GM15510 (cell line): Measurements from ENCODE around the gene EIF4H.

Experiments
- POLR2A ChIP-seq: IDR thresholded peaks from 3 replicates; pipeline ENCODE4 v1.6.1; 2011; ENCODE audit warnings: borderline replicate concordance; ENCODE audit not compliant: insufficient read length; ENCODE audit errors: extremely low read depth

The EIF4H gene

DNA sequence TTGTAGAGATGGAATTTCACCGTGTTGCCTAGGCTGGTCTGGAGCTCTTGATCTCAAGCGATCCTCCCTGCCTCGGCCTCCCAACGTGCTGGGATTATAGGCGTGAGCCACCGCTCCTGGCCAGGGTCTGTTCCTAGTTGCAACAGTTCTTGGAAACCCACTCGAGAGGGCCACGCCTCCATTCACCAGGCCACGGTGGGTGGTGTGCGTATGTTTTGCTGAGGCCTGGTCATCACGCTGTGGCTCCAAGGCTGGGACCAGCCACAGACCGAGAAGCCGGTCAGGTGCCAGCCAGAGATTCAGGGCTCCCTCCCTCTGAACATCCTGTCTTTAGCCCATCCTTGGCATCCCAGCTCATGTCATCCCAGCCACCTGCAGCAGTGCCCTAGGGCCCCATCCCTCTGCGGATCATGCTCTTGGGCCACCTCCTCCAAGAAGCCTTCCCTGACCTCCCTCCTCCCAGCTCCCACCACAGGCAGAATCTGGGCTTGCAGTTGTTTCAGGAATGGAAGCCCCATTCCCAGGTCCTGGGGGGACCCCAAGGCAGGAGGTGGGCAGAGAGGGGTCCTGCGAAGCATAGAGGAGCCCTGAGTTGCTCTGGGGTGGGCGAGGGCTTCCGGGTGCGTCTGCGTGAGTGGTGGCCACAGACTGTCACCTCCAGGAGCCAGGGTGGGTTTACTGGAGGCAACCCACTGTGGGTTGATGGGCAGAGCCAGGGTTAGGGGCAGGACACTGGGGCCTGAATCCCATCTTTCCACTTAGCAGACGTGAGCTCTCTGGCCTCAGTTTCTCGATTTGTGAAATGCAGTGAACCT is 40.9 kb downstream of the EIF4H start:
- peak; percentile 20 for TF ChIP-seq POLR2A

DNA sequence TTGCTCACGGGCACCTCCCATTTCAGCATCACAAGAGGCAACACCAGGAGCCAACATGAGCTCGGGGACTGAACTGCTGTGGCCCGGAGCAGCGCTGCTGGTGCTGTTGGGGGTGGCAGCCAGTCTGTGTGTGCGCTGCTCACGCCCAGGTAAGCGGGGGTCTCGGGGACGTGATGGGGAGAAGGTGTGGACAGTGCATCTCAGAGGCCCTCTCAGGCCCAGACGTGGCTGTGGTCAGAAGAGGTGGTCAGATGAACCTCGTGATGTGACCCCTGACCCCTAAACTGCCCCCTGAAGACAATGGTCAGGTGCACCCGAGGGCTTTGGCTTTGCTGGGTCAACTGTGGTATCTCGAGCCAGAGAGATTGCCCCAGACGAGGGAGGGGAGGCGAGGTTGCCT is 41.8 kb downstream of the EIF4H start:
- TF ChIP-seq POLR2A, result peak; percentile 16

DNA sequence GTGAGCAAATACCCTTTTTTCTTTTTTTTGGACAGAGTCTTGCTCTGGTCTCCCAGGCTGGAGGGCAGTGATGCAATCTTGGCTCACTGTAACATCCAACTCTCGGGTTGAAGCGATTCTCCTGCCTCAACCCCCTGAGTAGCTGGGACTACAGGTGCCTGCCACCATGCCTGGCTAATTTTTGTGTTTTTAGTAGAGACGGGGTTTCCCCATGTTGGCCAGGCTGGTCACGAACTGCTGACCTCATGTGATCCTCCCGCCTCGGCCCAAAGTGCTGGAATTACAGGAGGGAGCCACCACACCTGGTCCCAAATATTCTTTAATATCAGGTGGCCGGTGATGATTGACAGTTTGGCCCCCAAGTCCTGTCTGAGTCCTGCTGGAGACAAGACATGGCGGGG is 42.2 kb downstream of the EIF4H start:
- TF ChIP-seq POLR2A, result no peak

DNA sequence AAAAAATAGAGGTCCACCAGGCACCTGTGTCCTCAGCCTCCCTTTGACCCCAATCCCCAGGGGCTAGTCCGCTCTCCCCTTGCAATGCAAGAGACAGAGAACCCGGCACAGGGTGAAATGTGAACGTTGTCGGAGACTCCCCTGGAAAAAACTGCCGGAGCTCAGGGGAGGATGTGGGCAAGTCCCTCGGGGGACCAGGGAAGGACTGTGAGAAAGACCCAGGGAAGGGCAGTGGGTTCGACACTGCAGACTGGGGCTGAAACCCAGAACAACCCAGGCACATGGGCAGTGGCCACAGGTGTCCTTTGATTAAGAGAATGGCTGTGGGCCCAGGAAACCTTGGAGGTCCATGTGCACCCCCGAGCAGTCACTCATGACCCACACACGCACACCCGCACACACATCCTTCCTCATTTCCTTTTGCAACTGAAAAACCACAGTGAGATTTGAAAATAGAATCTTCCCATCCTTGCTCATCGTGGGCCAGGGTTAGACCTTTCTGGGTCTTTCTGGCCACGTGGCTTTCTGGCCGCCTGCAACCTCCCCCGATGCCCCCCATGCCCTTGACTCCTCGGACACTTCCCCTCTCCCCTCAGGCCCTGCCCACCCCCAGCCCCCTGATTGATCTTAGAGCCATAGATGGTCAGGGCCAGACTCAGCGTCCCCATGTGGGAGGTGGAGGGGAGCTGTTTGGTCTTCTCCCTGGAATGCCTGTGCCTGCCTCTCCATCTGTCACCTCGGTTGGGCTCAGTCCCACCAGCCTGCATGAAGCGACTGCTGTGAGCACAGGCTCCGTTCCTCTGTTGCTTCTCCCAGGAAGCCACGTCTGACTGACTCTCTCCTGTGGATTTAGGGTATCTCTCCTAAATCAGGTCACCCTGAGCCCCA is 43.5 kb downstream of the EIF4H start:
- peak; percentile 27 for TF ChIP-seq POLR2A

DNA sequence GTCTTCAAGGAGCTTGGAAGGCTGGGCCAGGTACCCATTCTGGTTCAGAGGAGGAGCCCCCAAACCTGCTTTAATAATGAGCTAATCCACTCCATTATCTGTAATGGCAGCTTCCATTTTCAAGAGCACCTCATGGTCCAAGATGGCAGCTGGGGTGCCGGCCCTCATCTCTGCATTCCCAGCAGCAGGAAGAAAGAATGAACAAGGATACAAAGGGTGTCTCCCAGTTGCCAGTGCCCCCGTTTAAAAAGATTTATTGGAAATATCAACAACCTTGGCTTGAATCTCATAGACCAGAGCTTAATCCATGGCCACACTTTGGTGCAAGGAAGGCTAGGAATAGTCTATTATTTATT is 44.2 kb downstream of the EIF4H start:
- TF ChIP-seq POLR2A, result no peak

DNA sequence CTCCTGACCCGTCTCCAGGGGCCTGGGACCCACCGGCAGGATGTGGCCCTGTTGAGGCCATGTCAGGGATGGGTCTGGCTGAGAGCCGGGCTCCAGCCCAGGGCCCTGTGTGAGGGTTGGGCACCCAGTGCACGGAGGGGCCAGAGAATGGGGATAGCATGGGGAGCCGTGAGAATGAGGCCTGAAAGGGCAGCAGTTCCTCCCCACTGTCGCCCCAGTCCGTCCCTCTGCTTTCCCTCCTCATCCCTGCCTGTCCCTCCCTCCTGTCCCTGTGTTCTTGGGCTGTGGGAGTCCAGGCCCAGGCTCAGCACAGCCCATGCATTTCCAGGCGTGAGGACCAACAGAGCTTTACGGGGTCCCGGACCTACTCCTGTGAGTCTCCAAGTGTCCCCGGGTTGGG is 45.3 kb downstream of the EIF4H start:
- TF ChIP-seq POLR2A, result no peak

DNA sequence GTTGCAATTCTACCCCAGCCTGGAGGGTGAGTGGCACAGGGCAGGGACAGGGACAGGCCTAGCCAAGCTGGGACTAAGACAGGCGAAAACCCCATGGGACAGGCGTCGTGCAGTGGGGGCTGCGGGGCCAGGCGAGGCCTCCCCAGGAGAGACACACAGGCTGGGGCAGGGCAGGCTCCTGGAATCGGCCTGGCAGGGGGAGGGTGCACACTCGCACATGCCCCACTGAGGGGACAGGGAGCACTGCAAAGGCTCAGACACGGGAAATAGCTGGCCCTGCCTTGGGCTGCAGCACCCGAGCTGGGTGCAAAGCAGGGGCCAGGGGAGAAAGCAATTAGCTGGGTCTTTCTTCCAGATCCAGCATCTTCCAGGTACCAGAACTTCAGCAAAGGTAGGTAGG is 46.1 kb downstream of the EIF4H start:
- TF ChIP-seq POLR2A, result no peak

DNA sequence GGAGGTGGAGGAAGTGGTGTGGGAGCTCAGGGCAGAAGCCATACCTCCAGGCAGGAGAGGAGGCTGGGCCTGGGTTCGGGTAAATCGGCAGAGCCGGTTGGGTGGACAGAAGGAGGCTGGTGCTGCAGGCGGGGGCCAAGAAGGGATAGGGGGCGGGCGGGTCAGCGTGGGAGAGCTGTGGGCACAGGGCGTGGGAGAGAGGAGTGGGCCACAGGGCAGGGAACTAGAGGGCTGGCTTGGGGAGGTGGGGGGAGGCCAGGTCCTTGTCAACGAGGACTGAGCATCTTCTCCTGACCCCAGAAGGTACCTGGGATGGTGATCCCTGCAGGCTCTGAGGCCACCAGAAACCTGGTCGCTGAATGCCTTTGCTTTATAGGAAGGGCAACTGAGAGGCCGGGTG is 47.6 kb downstream of the EIF4H start:
- TF ChIP-seq POLR2A, result no peak

DNA sequence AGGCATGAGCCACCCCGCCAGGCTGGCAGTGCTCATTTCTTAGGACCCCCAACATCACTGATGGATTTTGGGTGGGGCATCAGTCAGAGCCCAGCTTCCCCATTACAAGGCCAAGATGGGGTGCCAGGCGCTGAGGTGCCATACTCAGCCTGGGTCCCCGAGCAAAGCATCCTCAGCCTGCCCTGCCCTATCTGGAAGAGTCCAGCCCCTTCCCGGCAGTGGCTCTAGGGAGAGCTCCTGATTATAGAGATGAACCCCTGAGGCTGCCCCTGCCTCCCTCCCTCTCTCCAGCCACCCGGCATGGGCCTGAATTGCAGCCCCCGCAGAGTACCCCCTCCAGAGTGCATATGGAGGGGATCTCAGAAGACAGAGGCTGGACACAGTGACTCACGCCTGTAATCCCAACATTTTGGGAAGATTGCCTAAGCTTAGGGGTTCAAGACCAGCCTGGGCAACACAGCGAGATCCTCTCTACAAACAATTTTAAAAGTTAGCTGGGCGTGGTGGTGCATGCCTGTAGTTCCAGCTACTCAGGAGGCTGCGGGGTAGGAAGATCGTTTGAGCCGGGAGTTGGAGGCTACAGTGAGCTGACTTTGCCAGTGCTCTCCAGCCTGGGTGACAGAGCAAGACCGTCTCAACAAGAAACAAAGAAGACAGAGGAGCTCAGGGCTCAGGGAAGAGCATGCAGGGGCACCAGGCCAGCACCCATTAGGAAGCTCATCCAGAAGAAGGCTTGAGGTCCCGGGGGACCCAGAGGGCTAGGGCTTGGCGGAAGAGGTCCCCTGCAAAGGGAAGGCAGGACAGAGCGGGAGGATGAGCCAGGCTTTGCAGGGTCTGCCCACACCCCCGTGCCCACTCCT is 48.9 kb downstream of the EIF4H start:
- TF ChIP-seq POLR2A, result no peak

DNA sequence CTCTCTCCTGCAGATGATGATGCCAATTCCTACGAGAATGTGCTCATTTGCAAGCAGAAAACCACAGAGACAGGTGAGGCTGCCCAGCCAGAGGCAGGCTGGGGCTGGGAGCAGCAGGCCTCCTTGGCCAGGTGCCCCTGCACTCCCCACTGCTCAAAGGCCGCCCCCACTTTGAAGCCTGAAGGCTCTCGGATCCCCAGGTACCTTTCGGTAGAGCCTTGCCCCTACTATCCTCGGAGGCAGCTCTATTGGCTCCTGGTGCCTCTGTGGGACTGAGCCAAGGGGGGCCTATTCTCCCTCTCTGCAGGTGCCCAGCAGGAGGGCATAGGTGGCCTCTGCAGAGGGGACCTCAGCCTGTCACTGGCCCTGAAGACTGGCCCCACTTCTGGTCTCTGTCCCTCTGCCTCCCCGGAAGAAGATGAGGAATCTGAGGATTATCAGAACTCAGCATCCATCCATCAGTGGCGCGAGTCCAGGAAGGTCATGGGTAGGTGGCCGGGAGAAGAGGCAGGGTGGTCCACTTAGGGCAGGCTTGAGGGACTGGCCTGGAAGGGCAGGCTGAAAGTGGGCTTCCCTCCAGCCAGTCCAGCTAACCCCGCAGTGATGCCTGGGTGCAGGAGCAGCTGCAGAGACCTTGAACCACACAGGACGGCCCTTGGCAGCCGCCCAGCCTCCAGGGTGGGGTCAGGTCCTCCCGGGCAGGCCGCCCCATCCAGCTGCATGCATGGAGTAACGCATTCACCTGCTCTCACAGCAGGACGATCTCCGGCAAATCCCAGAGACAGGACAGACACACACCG is 49.8 kb downstream of the EIF4H start:
- TF ChIP-seq POLR2A, result no peak

DNA sequence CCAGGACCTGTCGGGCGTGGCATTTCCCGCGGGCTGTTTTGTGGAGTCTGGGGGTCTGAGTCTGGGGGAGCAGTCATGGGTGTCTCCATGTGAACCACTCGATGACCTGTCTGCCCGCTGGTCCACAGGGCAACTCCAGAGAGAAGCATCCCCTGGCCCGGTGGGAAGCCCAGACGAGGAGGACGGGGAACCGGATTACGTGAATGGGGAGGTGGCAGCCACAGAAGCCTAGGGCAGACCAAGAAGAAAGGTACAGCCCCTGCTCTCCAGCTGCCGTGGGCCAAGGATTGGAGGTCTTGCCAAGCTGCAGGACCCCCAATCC is 50.3 kb downstream of the EIF4H start:
- no peak for TF ChIP-seq POLR2A

DNA sequence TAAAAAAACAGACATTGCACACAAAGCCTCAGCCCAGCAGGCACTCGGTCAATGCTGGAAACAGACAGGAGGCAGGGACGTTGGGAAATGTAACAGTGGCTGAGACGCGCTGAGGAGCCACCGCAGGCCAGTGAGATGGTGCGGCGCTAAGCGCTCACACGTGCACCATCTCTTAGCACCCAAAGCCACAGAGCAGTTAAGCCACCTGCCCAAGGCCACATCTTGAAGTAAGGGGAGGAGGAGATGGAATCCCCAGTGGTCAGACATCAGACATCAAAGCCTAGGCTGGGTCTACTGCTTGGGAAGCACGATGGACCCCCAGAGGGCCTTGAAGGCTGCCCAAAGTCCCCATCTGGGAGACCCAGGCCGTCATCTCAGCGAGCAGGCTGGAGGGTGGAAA is 51.2 kb downstream of the EIF4H start:
- TF ChIP-seq POLR2A, result no peak

DNA sequence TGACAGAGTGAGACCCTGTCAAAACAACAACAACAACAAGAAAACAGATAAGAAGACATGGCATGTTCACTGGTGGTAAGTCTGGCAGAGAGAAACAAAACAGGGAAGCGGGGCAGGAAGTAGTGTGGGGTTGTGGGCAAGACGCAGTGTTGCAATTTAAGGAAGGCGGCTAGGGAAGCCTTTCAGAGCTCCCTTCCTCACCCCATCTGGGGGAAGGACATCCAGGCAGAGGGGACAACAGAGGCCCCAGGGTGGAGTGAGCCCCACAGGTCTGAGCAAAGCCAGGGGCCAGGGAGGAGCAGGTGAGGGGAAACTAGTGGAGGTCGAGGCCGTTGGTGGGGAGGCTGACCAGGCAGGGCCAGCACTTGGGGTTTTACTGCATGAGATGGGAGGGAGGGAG is 52.5 kb downstream of the EIF4H start:
- peak; percentile 24 for TF ChIP-seq POLR2A

DNA sequence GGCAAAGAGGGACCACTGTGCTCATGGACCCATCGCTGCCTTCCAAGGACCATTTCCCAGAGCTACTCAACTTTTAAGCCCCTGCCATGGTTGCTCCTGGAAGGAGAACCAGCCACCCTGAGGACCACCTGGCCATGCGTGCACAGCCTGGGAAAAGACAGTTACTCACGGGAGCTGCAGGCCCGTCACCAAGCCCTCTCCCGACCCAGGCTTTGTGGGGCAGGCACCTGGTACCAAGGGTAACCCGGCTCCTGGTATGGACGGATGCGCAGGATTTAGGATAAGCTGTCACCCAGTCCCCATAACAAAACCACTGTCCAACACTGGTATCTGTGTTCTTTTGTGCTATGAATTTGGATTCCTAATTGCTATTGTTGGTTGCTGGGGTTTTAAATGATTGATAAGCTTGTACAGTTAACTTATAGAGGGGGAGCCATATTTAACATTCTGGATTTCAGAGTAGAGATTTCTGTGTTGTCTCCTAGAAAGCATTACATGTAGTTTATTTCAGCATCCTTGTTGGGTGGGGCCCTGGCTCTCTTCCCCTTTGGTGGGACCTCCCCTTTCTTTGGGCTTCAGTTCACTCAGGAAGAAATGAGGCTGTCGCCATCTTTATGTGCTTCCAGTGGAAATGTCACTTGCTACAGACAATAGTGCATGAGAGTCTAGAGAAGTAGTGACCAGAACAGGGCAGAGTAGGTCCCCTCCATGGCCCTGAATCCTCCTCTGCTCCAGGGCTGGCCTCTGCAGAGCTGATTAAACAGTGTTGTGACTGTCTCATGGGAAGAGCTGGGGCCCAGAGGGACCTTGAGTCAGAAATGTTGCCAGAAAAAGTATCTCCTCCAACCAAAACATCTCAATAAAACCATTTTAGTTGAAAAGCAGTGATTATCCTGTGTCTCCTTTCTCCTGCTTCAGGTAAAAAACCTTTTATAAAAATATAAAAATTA is 55.1 kb downstream of the EIF4H start:
- peak; percentile 24 for TF ChIP-seq POLR2A
